Activated naive CD8-positive, alpha-beta T cell treated with anti-CD3 and anti-CD28 coated beads, Interleukin-2, amount 10 ng/mL, durations not matched to agents 7 days and 5 days (primary cell): Measurements from ENCODE around the gene SEPHS1. TPM values are rescaled to one million over a fixed set of nuclear protein-coding genes. Genes with fewer than 3 reads are reported as not detected.
A peak's percentile ranks its signal among the peaks of the same experiment; 100 is the strongest.
"Not testable (repeated sequence)": the region's sequence is repeated elsewhere in the genome, so short reads cannot be mapped to it uniquely, and the experiment has no call there.

ENCODE experiments used
- ATAC-seq: fragments of 150-1000 bp; cut with Tn5 transposase; one replicate; pipeline ENCODE4 v1.10.0; 2021; ENCODE audit warnings: low read depth, moderate library complexity
- POLR2A ChIA-PET: fragments of 350-600 bp; sonication (Branson Sonifier 250); formaldehyde crosslinking; loops from one replicate; lab custom pipeline; 2021; ENCODE audit warnings: antibody characterized with exemption; lab: Charles Lee
- DNase-seq: peaks from one replicate; pipeline ENCODE4 v3.0.0; 2021
- H3K27ac Mint-ChIP-seq: one replicate; pipeline ENCODE4 v1.8.0; 2022; ENCODE audit warnings: mild to moderate bottlenecking, mixed read lengths
- H3K27me3 Mint-ChIP-seq: one replicate; pipeline ENCODE4 v1.8.0; 2022; ENCODE audit warnings: mild to moderate bottlenecking, moderate library complexity, mixed read lengths
- H3K36me3 Mint-ChIP-seq: one replicate; pipeline ENCODE4 v1.8.0; 2021; ENCODE audit warnings: mild to moderate bottlenecking, mixed read lengths
- H3K4me1 Mint-ChIP-seq: one replicate; pipeline ENCODE4 v1.8.0; 2021; ENCODE audit warnings: mixed read lengths
- H3K4me3 Mint-ChIP-seq: one replicate; pipeline ENCODE4 v1.8.0; 2022; ENCODE audit warnings: mild to moderate bottlenecking, moderate library complexity, mixed read lengths
- H3K9me3 Mint-ChIP-seq: one replicate; pipeline ENCODE4 v1.8.0; 2021; ENCODE audit warnings: mixed read lengths
- total RNA-seq, 2 experiments: library from RNA; stranded (reverse); gene quantifications; one replicate each; pipeline ENCODE4 v1.2.3, GENCODE V29; 2021

SEPHS1 gene
- total RNA-seq, 2 experiments from 2014 or later = 40.8 to 43.8 TPM

GRCh38 chr10:13309792-13310191 is 38.3 kb downstream of the SEPHS1 start:
- Mint-ChIP-seq H3K27ac (no peak overlapping the region), H3K4me3 (no peak overlapping the region), H3K9me3 (no peaks in the 10 kb centered on the region), H3K4me1 (no peaks in the 10 kb centered on the region), H3K36me3 (no peaks in the 10 kb centered on the region), H3K27me3 (no peaks in the 10 kb centered on the region)
- DNase-seq (no peak), ATAC-seq (no peak)
- POLR2A ChIA-PET = no interaction called here

- Mint-ChIP-seq H3K36me3 (no peaks in the 10 kb centered on the region), H3K4me3 (no peak overlapping the region), H3K9me3 (no peaks in the 10 kb centered on the region), H3K4me1 (no peaks in the 10 kb centered on the region), H3K27ac (no peak overlapping the region), H3K27me3 (no peaks in the 10 kb centered on the region)
- ATAC-seq (no peak), DNase-seq (no peak)
- POLR2A ChIA-PET = interaction anchor here (0.7 kb wide), 1 partner anchor 13 kb away, joined by 3 read pairs; no protein-coding TSS in a partner anchor
These were observed 40.0 kb downstream of the SEPHS1 start for GRCh38 chr10:13308096-13308495.

DNA sequence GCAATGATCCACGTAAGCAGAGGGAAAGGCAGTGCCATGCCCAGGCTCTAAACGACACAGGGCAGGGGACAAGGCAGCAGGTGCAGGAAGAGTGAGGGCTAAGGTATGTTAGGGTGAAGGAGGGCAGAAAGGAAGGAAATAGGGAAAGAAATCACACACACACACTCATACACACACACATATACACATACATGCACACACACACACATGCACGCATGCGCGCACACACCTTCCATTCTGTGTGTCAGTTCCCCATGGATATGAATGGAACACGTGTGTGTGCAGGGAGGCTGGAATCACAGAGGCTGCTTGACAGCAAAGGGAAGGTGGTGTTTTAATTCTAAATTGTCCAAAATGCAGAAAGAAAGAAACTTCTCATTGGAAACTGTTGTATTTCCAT is 42.0 kb downstream of the SEPHS1 start:
- Mint-ChIP-seq H3K36me3 (no peaks in the 10 kb centered on the region), H3K27ac (no peak overlapping the region), H3K4me1 (peaks cover 8% of the 10 kb centered on the region), H3K4me3 (no peak overlapping the region), H3K27me3 (no peaks in the 10 kb centered on the region), H3K9me3 (no peaks in the 10 kb centered on the region)
- POLR2A ChIA-PET = no interaction called here
- ATAC-seq (no peak), DNase-seq (no peak)

DNA sequence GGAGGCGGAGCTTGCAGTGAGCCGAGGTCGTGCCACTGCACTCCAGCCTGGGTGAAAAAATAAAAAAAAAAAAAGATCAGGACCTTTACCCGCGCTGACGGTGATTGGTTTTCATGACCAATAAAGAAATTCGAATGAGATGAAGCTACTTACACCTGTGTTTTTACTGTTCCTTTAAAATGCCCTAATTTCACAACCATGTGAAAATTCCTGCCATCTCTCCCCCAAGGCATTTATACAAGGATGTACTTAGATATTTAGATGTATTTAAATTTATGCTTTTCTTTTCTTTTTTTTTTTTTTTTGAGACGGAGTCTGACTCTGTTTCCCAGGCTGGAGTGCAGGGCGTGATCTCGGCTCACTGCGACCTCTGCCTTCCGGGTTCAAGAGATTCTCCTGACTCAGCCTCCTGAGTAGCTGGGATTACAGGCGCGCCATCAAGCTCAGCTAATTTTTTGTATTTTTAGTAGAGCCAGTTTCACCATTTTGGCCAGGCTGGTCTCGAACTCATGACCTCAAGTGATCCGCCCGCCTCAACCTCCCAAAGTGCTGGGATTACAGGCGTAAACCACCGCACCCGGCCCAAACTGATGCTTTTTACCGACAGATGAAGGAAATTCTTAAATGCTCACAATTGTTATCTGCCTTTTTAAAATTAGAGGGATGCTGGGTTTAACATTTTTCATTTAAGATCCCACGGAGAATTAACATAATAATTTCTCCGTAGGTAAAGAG is 45.1 kb downstream of the SEPHS1 start:
- POLR2A ChIA-PET = interaction anchor here (0.7 to 5.1 kb wide), 15 partner anchors 13 to 1107 kb away, joined by 3 to 68 read pairs (median 4); partner anchors contain the start of genes CDC123, MCM10, NUDT5 and OPTN
- Mint-ChIP-seq H3K4me3 (peak overlapping the region; percentile 91), H3K9me3 (no peaks in the 10 kb centered on the region), H3K27ac (peak overlapping the region; percentile 100), H3K36me3 (no peaks in the 10 kb centered on the region), H3K4me1 (peaks cover 19% of the 10 kb centered on the region), H3K27me3 (no peaks in the 10 kb centered on the region)
- ATAC-seq (no peak), DNase-seq (no peak)

- ATAC-seq (peak; percentile 63), DNase-seq (peak; percentile 85)
- Mint-ChIP-seq H3K9me3 (no peaks in the 10 kb centered on the region), H3K4me3 (peak within 1 kb of the TSS; percentile 88), H3K4me1 (peaks cover 19% of the 10 kb centered on the region), H3K27ac (peak within 1 kb of the TSS; percentile 90), H3K36me3 (no peaks in the 10 kb centered on the region), H3K27me3 (no peaks in the 10 kb centered on the region)
- POLR2A ChIA-PET = interaction anchor here (0.6 to 5.1 kb wide), 11 partner anchors 21 to 1772 kb away, joined by 3 to 68 read pairs (median 3); partner anchors contain the start of genes CDC123, MCM10, NUDT5 and SEPHS1
These were observed 48.4 kb downstream of the SEPHS1 start, which contains the start of gene PHYH for GRCh38 chr10:13299437-13300287. TSS of gene PHYH (minus strand) at chr10:13300064. CDS start at chr10:13300042, 22 bp downstream.

DNA sequence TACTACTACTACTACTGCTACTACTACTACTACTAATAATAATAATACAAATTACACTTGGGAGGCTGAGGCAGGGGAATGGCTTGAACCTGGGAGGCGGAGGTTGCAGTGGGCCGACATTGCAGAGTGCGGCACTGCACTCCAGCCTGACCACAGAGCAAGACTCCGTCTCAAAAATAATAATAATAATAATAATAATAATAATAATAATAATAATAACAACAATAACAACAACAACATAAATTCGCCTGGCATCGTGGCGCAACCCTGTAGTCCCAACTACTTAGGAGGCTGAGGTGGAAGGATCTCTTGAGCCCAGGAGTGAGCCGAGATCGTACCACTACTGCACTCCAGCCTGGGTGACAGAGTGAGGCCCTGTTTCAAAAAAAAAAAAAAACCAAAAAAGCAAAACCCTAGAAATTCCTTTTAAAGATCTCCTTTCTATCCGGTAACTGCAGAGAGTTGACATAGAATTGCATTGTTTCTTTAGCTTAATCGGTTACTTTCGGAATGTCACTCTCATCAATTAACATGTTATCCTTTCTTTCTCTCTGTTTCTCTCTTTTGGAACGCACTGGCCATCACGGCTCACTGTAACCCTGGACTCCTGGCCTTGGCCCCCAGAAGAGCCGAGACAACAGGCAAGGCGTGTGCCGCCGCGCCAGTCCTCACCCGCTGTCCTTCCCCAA is 49.2 kb downstream of the SEPHS1 start:
- DNase-seq (no peak), ATAC-seq (no peak)
- Mint-ChIP-seq H3K27me3 (no peaks in the 10 kb centered on the region), H3K4me1 (peaks cover 19% of the 10 kb centered on the region), H3K4me3 (peak overlapping the region; percentile 85), H3K27ac (peak overlapping the region; percentile 67), H3K36me3 (no peaks in the 10 kb centered on the region), H3K9me3 (no peaks in the 10 kb centered on the region)
- POLR2A ChIA-PET = interaction anchor here (0.6 to 5.1 kb wide), 3 partner anchors 20 to 1257 kb away, joined by 3 to 68 read pairs (median 3); partner anchors contain the start of genes SEPHS1 and UPF2

- no peak for DNase-seq
- Mint-ChIP-seq H3K4me1 (peaks cover 14% of the 10 kb centered on the region), H3K27me3 (no peaks in the 10 kb centered on the region), H3K36me3 (peaks cover 2% of the 10 kb centered on the region), H3K27ac (no peak overlapping the region), H3K9me3 (no peaks in the 10 kb centered on the region), H3K4me3 (no peak overlapping the region)
- POLR2A ChIA-PET = no interaction called here
- no peak for ATAC-seq
These were observed 51.6 kb downstream of the SEPHS1 start for GRCh38 chr10:13296476-13296875.

DNA sequence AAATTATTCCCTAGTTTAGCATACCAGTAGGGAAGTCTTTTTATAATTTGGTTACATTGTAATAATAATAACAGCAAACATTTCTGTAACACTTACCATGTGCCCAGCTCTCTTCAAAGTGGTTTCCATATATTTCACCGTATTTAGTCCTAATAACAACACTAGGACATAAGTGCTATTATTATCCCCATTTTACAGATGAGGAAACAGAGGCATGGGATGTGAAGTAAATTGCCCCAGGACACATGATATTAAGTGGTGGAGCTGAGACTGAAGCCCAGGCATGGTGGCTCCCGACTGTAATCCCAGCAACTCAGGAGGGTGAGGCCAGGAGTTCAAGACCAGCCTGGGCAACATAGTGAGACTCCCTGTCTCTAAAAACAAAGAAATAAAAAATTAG is 53.3 kb downstream of the SEPHS1 start:
- no peak overlapping the region for H3K4me3 Mint-ChIP-seq
- H3K27ac Mint-ChIP-seq = no peak overlapping the region
- ATAC-seq (no peak), DNase-seq (no peak)
- no peaks in the 10 kb centered on the region for H3K27me3 Mint-ChIP-seq
- H3K36me3 Mint-ChIP-seq = peaks cover 4% of the 10 kb centered on the region
- POLR2A ChIA-PET = no interaction called here
- H3K4me1 Mint-ChIP-seq = peaks cover 6% of the 10 kb centered on the region
- H3K9me3 Mint-ChIP-seq = no peaks in the 10 kb centered on the region

- Mint-ChIP-seq H3K36me3 (peaks cover 9% of the 10 kb centered on the region), H3K27ac (no peak overlapping the region), H3K4me3 (no peak overlapping the region)
These were observed 56.0 kb downstream of the SEPHS1 start for GRCh38 chr10:13291821-13292773.

GRCh38 chr10:13291061-13291460 is 57.0 kb downstream of the SEPHS1 start:
- Mint-ChIP-seq H3K4me3 (no peak overlapping the region), H3K27ac (no peak overlapping the region), H3K9me3 (no peaks in the 10 kb centered on the region), H3K27me3 (no peaks in the 10 kb centered on the region), H3K4me1 (no peaks in the 10 kb centered on the region), H3K36me3 (peaks cover 9% of the 10 kb centered on the region)
- ATAC-seq (no peak), DNase-seq (no peak)
- POLR2A ChIA-PET = no interaction called here

More at GRCh38 chr10:13291821-13292773, 56.0 kb downstream of the SEPHS1 start:
- H3K4me1 Mint-ChIP-seq = no peaks in the 10 kb centered on the region
- ATAC-seq = no peak
- POLR2A ChIA-PET = no interaction called here
- H3K27me3 Mint-ChIP-seq = no peaks in the 10 kb centered on the region
- no peaks in the 10 kb centered on the region for H3K9me3 Mint-ChIP-seq
- DNase-seq = no peak

GRCh38 chr10:13284050-13284449 is 64.0 kb downstream of the SEPHS1 start:
- H3K4me3 Mint-ChIP-seq = no peak overlapping the region
- H3K36me3 Mint-ChIP-seq = peaks cover 7% of the 10 kb centered on the region
- DNase-seq = no peak
- no peak overlapping the region for H3K27ac Mint-ChIP-seq
- POLR2A ChIA-PET = no interaction called here
- no peaks in the 10 kb centered on the region for H3K27me3 Mint-ChIP-seq
- H3K9me3 Mint-ChIP-seq = no peaks in the 10 kb centered on the region
- no peaks in the 10 kb centered on the region for H3K4me1 Mint-ChIP-seq
- ATAC-seq = no peak

- H3K9me3 Mint-ChIP-seq, POLR2A ChIA-PET, H3K27ac Mint-ChIP-seq, H3K4me1 Mint-ChIP-seq, DNase-seq, H3K4me3 Mint-ChIP-seq, H3K36me3 Mint-ChIP-seq, H3K27me3 Mint-ChIP-seq, ATAC-seq: not testable (repeated sequence)
These were observed 65.7 kb downstream of the SEPHS1 start for GRCh38 chr10:13282348-13282747.
